NCI-H774 (cell line): Measurements from ENCODE around the gene DTD1.
"Not testable (repeated sequence)": the region's sequence is repeated elsewhere in the genome, so short reads cannot be mapped to it uniquely, and the experiment has no call there.

Experiments
- DNase-seq: peaks from one replicate; lab custom pipeline; 2025; lab: John Stamatoyannopoulos, UW

Gene DTD1

DNA sequence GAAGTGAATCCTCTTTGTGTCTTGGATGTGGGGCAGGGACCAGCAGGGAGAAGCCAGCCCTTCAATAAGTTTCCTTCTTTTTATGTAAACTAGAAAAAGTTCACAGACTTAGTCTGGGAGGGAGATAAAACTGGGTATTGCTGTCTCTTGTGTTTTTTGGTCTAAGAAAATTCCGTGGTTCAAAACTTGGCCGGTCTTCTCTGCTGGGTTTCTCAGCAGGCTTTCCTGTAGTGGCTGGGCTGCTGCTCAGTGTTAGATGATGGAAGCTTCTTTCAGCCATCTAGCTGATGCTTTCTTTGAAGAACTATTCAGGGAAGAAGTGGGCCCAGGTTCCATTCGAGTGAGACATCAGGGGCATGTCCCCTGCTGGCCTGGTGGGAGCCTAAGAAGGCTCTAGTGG lies 155.0 kb downstream of the DTD1 start:
- no peak for DNase-seq

GRCh38 chr20:18743665-18744440 lies 156.0 kb downstream of the DTD1 start:
- DNase-seq = no peak

DNA sequence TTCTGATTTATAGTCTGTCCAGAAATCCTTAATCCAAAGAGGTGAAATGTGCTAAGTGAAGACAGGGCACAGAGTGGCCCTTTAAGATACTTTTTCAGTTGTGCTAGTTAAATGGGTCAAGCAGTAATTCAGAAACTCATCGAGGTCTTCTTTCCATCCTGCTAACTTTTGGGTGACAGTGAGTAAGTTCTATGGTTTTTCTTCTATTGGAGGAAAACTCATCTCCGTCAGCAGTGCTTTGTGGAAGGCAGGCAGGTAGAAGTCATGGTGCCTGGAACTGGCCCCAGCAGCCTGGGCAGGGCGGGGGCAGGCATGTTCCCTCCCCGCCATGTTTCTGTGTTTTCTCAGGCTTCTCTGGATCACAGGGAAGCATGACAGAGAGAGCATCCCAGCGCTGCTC lies 159.2 kb downstream of the DTD1 start:
- DNase-seq = no peak

DNA sequence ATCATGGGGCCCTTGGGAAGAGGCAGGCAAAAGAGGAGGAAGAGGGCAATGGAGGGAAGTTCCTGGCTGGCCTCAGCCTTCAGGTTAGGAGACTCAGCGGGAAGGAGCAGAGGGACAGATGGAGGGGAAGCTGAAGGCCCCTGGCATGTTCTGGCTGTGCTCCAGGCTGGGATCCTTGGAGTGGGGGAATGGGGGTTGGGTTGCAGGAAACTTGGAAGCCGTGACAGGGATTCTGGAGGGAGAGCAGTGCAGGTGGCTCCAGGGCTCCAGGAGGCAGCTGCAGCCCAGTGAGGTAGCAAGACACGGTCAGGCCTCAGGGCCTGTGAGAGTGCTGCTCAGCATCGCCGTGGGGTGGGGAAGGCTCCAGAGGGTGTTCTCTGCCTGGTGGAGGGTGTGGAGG lies 161.1 kb downstream of the DTD1 start:
- no peak for DNase-seq

DNA sequence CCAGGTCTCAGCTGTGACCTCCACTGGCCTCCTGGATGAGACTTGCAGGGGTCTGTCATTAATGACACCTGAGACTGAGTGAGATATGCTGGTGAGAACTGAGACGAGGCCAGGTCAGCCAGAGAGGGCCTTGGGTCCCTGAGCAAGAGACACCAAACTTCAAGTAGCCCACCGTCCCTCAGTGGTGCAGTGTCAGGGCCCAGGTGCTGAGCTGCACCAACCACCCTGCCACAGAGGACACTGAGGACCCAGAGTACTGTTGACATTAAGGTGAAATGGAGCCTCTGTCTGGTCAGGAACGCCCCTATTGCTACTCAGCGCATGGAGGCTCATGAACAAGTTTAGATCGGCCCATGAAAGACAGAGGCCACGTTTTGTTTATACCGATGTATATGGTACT lies 161.7 kb downstream of the DTD1 start:
- no peak for DNase-seq

DNA sequence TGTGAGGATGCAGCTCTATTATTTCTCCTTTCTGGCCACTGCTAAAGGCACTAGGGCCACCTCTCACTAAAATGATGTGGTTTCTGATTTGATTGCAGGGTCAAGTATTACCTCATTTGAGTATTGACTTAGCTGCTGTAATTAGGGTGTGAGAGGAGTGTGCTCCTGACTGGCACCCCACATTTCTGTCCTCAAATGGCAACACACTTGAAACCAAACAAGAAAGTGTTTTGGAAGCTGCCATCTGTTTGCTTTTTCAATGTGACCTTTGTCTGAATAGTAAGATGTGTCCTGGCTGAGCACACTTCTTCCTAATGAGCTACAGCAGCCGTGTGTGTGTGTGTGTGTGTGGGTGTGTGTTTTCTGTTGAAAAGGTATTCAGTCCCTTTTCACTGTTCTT lies 162.9 kb downstream of the DTD1 start:
- DNase-seq = peak; percentile 71

DNA sequence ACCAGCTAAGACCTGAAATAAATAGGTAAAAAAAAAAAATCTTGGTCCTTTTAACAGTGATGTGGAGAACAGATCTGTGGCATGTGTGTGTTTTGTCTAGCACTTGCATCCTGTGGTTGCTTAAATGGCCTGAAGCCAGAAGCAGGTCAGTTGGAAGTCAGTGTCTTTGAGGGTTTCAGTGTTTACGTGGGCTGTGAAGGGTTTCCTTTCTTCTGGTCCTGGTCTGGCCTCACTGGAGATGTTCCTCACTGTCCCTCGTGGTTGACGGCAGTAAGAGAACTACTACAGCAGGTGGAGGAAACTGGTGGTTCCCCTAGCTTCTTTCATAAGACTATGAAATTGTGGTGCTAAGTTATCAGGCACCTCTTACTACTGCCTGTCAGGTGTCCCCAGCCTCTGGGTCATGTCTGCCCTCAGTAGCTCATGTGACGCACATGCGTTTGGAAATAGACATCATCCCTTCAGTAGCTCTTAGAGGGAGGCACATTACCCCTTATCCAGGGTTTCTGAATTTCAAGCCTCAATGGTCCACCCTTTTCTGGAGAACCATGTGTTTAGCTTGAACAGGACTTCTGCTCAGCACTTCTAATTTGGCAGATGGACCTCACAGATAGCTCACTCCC lies 166.3 kb downstream of the DTD1 start:
- DNase-seq = no peak

- DNase-seq = no peak
Measured at GRCh38 chr20:18754653-18755045, 166.8 kb downstream of the DTD1 start.

DNA sequence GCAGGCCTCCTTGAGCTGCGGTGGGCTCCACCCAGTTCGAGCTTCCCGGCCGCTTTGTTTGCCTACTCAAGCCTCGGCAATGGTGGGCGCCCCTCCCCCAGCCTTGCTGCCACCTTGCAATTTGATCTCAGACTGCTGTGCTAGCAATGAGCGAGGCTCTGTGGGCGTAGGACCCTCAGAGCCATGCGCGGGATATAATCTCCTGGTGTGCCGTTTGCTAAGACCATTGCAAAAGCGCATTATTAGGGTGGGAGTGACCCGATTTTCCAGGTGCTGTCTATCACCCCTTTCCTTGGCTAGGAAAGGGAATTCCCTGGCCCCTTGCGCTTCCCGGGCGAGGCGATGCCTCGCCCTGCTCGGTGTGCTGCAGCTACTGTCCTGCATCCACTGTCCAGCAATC lies 173.0 kb downstream of the DTD1 start:
- DNase-seq = not testable (repeated sequence)

GRCh38 chr20:18767676-18768075 lies 179.8 kb downstream of the DTD1 start:
- DNase-seq = no peak

DNA sequence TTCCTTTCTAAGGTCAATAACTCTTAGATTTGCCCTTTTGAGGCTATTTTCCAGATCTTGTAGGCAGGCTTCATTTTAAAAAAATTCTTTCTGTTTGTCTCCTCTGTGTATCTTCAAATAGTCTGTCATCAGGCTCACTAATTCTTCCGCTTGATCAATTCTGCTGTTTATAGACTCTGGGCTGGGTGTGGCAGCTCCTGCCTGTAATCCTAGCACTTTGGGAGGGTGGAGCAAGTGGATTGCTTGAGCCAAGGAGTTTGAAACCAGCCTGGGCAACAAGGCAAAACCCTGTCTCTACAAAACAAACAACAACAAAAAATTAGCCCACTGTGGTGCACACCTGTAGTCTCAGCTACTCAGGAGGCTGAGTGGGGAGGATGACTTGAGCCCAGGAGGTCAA lies 185.7 kb downstream of the DTD1 start:
- no peak for DNase-seq

DNA sequence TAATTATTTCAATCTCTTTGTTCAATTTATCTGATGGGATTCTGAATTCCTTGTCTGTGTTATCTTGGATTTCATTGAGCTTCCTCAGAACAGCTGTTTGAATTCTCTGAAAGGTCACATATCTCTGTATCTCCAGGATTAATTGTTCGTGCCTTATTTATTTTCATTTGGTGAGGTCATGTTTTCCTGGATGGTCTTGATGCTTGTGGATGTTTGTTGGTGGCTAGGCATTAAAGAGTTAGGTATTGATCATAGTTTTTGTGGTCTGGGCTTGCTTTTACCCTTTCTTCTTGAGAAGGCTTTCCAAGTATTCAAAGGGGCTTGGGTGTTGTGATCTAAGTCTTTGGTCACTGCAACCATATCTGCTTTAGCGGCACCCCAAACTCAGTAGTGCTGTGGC lies 186.4 kb downstream of the DTD1 start:
- DNase-seq = no peak

DNA sequence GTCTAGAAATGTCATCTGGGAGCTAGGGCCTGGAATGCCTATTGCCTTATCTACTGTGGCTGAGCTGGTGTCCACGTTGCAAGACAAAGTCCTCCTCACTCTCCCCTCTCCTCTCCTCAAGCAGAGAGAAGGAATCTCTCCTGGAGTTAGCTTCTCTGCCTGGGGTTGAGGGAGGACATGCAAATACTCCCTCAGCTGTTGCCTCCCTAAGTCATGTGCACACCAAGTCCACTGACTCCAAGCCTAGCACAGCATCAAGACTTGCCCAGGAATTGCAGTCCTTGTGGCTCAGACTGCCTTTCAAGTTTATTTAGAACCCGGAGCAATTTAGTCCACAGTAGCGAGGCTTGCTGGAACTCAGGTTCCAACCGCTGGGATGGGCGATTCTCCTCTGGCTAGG lies 187.8 kb downstream of the DTD1 start:
- no peak for DNase-seq

DNA sequence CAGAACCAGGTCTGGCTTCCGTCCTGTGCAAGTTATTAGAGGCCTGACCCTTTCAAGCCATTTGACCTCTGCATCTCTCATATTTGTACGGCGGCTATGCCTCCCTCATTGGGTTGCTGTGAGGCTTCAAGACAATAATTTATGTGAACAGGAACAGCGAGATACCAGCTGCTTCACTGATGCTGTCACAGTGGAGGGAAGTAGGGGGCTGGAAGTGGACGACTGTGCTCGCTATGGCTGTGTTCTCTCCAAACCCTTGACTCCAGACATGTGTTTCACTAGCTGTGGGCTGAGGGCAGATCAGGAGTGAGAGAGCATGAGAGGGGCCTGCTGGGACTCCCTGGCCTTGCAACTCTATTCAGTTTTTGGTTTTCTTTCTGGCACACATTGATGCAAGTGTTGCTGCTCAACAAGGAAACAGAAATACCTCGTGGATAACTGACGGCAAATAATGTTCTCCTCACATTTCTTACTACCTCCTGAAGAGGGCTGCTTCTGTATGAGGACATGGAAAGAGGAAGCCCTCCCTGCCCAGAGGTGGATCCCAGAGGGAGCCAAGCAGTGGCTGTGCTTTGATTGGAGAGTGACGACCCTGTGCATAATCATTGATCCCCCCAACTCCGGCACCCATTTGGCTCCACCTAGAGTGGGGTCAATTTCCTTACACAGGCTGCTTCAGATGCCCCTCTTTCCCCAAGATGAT lies 191.0 kb downstream of the DTD1 start:
- no peak for DNase-seq

DNA sequence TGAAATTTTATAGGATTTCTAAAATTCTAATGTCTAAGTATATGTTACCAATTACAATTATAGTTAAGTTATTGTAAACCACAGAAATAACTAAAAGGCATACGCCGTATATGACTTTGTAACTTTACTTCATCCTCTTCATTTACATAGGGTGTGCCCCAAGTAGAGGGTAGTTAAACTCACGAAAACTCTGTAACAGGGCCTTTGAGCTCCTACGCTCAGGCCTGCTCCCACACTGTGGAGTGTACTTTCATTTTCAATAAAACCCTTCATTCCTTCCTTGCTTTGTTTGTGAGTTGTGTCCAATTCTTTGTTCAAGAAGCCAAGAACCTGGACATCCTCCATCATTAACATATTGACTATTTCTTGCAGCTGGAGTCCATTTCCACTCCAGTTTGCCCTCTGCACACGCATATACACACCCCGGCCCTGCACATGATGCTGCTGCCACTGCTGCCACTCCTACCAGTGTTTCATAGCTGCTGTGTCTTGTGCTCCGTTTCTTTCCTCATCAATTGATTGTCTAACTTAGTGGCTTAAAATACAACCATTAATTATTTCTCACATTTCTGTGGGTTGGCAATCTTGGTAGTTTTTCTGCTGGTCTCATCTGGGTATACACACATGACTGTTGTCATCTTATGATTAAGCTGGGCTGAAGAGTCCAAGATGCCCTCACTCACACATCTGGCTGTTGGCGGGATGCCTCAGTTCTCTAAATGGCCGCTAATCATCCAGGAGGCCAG lies 192.7 kb downstream of the DTD1 start:
- no peak for DNase-seq

DNA sequence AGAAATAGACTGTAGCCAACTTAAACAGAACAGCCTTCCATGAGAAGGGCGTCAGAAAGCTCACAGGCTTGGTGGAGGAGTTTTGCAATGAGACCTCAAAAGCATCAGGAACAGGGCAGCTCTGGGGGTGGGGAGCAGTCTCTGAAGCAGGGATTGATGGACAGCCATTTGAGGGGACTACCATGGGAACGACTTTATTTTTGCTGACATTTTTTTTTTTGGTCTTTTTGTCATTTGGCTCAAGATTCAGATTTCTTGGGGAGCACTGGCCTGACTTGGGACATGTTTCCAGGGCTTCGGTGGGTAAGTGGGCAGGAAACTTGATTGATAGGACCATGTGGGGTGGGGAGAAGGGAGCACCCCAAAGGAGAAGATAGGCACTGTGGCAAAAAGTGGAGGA lies 193.7 kb downstream of the DTD1 start:
- no peak for DNase-seq

GRCh38 chr20:18783385-18783959 lies 195.6 kb downstream of the DTD1 start:
- DNase-seq = no peak

DNA sequence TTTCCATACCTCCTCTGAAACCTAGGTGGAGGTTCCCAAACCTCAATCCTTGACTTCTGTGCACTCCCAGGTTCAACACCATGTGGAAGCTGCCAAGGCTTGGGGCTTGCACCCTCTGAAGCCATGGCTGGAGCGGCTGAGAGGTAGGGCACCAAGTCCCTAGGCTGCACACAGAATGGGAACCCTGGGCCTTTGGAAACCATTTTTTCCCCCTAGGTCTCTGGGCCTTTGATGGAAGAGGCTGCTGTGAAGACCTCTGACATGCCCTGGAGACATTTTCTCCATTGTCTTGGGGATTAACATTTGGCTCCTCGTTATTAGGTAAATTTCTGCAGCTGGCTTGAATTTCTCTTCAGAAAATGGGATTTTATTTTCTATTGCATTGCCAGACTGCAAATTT lies 199.2 kb downstream of the DTD1 start:
- DNase-seq = not testable (repeated sequence)

DNA sequence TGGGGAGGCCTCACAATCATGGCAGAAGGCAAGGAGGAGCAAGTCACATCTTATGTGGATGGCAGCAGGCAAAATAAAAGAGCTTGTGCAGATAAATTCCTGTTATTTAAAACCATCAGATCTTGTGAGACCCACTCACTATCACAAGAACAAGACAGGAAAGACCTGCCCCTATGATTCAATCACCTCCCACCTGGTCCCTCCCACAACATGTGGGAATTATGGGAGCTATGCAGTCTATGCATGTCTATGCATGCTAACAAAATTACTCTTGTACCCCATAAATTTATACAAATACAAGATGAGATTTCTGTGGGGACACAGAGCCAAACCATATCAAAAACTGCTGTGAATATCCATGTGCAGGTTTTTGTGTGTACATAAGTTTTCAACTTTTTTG lies 200.2 kb downstream of the DTD1 start:
- no peak for DNase-seq

GRCh38 chr20:18790787-18791186 lies 202.9 kb downstream of the DTD1 start:
- no peak for DNase-seq

- peak; percentile 89 for DNase-seq
Measured at GRCh38 chr20:18793625-18794427, 206.0 kb downstream of the DTD1 start.
